Neural cell (in vitro differentiated cells): ENCODE measurements around the gene C10orf143. TPM values are rescaled to one million over a fixed set of nuclear protein-coding genes. Genes with fewer than 3 reads are reported as not detected.

Source experiments
- H2AFZ ChIP-seq: fragments of 200-600, 300-800 bp; sonication (generic), shearing (Covaris generic); 2 replicates; pipeline ENCODE4 v1.6.0; 2014; ENCODE audit warnings: low read depth, mild to moderate bottlenecking, antibody characterized with exemption, low read length, moderate library complexity
- H3F3A ChIP-seq: fragments of 200-600 bp; shearing (Covaris generic); 2 replicates; pipeline ENCODE4 v1.6.1; 2016; ENCODE audit warnings: mild to moderate bottlenecking, moderate library complexity, mixed read lengths, antibody characterized with exemption, low read length; ENCODE audit not compliant: insufficient read depth, poor library complexity, severe bottlenecking
- H3K27ac ChIP-seq: fragments of 200-600, 300-800 bp; sonication (generic), shearing (Covaris generic); 2 replicates; pipeline ENCODE4 v1.5.1; 2014; ENCODE audit warnings: mild to moderate bottlenecking, low read length, moderate library complexity
- H3K27me3 ChIP-seq: fragments of 300-800, 200-600 bp; sonication (generic), shearing (Covaris generic); 2 replicates; pipeline ENCODE4 v1.6.0; 2014; ENCODE audit warnings: mild to moderate bottlenecking, low read depth, low read length, moderate library complexity; ENCODE audit not compliant: insufficient read depth
- H3K36me3 ChIP-seq: fragments of 300-800, 200-600 bp; sonication (generic), shearing (Covaris generic); 2 replicates; pipeline ENCODE4 v1.5.1; 2014; ENCODE audit warnings: mild to moderate bottlenecking, antibody characterized with exemption, low read length, moderate library complexity; ENCODE audit not compliant: insufficient read depth
- H3K4me2 ChIP-seq: fragments of 300-800, 200-600 bp; sonication (generic), shearing (Covaris generic); 2 replicates; pipeline ENCODE4 v1.6.0; 2014; ENCODE audit warnings: mild to moderate bottlenecking, low read length
- H3K4me3 ChIP-seq: fragments of 300-800, 200-600 bp; sonication (generic), shearing (Covaris generic); 2 replicates; pipeline ENCODE4 v1.5.1; 2014; ENCODE audit warnings: mild to moderate bottlenecking, low read length, moderate library complexity
- H3K79me2 ChIP-seq: fragments of 200-600 bp; shearing (Covaris generic); replicated peaks from 2 replicates; pipeline ENCODE4 v1.6.0; 2014; ENCODE audit warnings: mild to moderate bottlenecking, low read length, moderate library complexity; ENCODE audit not compliant: insufficient read depth
- H3K9ac ChIP-seq: fragments of 300-800, 200-600 bp; sonication (generic), shearing (Covaris generic); 2 replicates; pipeline ENCODE4 v1.6.1; 2016; ENCODE audit warnings: mild to moderate bottlenecking, low read length, mixed read lengths
- H3K9me2 ChIP-seq: fragments of 200-600 bp; shearing (Covaris generic); 2 replicates; pipeline ENCODE4 v1.6.1; 2016; ENCODE audit warnings: mild to moderate bottlenecking, low read length, mixed read lengths; ENCODE audit not compliant: insufficient read depth
- H3K9me3 ChIP-seq: fragments of 200-600, 300-800 bp; sonication (generic), shearing (Covaris generic); 2 replicates; pipeline ENCODE4 v1.6.1; 2016; ENCODE audit warnings: mild to moderate bottlenecking, mixed run types, low read length, moderate library complexity, mixed read lengths
- H4K20me1 ChIP-seq: fragments of 200-600 bp; shearing (Covaris generic); 2 replicates; pipeline ENCODE4 v1.6.1; 2016; ENCODE audit warnings: mild to moderate bottlenecking, mixed run types; ENCODE audit not compliant: insufficient read depth
- CTCF ChIP-seq: fragments of 450-650 bp; IDR thresholded peaks from 2 replicates; pipeline ENCODE4 v1.5.1; 2014; ENCODE audit warnings: antibody characterized with exemption, mild to moderate bottlenecking, moderate library complexity; ENCODE audit not compliant: poor library complexity, severe bottlenecking
- EP300 ChIP-seq: fragments of 450-650 bp; conservative IDR thresholded peaks from 2 replicates; pipeline ENCODE4 v1.6.1; 2014; ENCODE audit warnings: antibody characterized with exemption, mild to moderate bottlenecking, moderate library complexity; ENCODE audit not compliant: poor library complexity, severe bottlenecking
- EZH2 ChIP-seq: fragments of 200-600, 300-800 bp; shearing (Covaris generic), sonication (generic); IDR thresholded peaks from 2 replicates; pipeline ENCODE4 v1.6.1; 2014; ENCODE audit warnings: antibody characterized with exemption, low read length, borderline replicate concordance, mild to moderate bottlenecking; ENCODE audit not compliant: insufficient read depth, poor library complexity, severe bottlenecking
- MXI1 ChIP-seq: fragments of 450-650 bp; conservative IDR thresholded peaks from 2 replicates; pipeline ENCODE4 v1.6.1; 2014; ENCODE audit warnings: antibody characterized with exemption, mild to moderate bottlenecking; ENCODE audit not compliant: poor library complexity, severe bottlenecking
- POLR2AphosphoS5 ChIP-seq: IDR thresholded peaks from 2 replicates; pipeline ENCODE4 v1.6.1; 2012
- RAD21 ChIP-seq: fragments of 450-650 bp; conservative IDR thresholded peaks from 2 replicates; pipeline ENCODE4 v1.6.1; 2014; ENCODE audit warnings: antibody characterized with exemption, mild to moderate bottlenecking, moderate library complexity
- SMC3 ChIP-seq: fragments of 450-650 bp; conservative IDR thresholded peaks from 2 replicates; pipeline ENCODE4 v1.6.1; 2014; ENCODE audit warnings: antibody characterized with exemption, mild to moderate bottlenecking, moderate library complexity; ENCODE audit not compliant: poor library complexity
- TAF1 ChIP-seq: IDR thresholded peaks from 2 replicates; pipeline ENCODE4 v1.6.1; 2012; ENCODE audit warnings: low read depth
- polyA plus RNA-seq: library from polyadenylated mRNA; depleted of rRNA; stranded (reverse); fragments of >200 nt; gene quantifications from 2 replicates; pipeline ENCODE4 v1.2.3, GENCODE V29; 2014
- TF ChIP-seq, protein P1 (sequence below): IDR thresholded peaks from 2 replicates; pipeline ENCODE4 v1.6.1; 2012; ENCODE audit warnings: borderline replicate concordance

The C10orf143 gene
- polyA plus RNA-seq, 1 donor from 2014 or later: 1.4 TPM

GRCh38 chr10:130054021-130054420 lies 56.6 kb downstream of the C10orf143 start:
- no peak overlapping the region for H3K4me3 ChIP-seq
- H3K9ac ChIP-seq: no peak overlapping the region
- no peaks in the 10 kb centered on the region for H3K27me3 ChIP-seq
- no peak overlapping the region for H3K4me2 ChIP-seq
- no peaks in the 10 kb centered on the region for H3F3A ChIP-seq
- no peak overlapping the region for H2AFZ ChIP-seq
- H3K79me2 ChIP-seq: no peaks in the 10 kb centered on the region
- no peaks in the 10 kb centered on the region for H3K36me3 ChIP-seq
- H4K20me1 ChIP-seq: no peaks in the 10 kb centered on the region
- TF ChIP-seq SMC3 (no peak), CTCF (no peak), TAF1 (no peak), MXI1 (no peak), POLR2AphosphoS5 (no peak), RAD21 (no peak)
- no peak overlapping the region for H3K27ac ChIP-seq
- no peaks in the 10 kb centered on the region for H3K9me2 ChIP-seq
- peaks cover 6% of the 10 kb centered on the region for H3K9me3 ChIP-seq

DNA sequence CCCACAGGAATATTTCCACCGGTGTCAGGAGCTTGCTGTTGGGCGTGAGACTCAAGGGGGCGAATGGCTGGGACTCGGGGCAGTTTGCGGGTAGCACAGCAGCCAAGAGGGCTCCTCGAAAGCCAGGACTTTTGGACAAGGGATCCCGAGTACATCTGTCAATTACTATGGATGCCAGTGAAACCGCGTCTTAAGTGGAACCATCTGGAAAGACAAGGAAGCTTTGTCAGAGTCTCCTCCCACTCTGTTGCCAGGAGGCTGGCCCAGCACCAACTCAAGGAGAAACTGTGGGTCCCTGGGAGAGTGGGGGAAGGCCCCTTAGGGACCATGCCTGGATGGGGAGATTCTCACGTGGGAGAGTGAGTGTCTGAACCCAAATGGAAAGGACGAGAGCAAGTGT lies 57.1 kb downstream of the C10orf143 start:
- H3K27ac ChIP-seq: no peak overlapping the region
- no peaks in the 10 kb centered on the region for H3K27me3 ChIP-seq
- no peak overlapping the region for H2AFZ ChIP-seq
- H3K79me2 ChIP-seq: no peaks in the 10 kb centered on the region
- H3K9ac ChIP-seq: no peak overlapping the region
- H3K9me2 ChIP-seq: no peaks in the 10 kb centered on the region
- H4K20me1 ChIP-seq: no peaks in the 10 kb centered on the region
- H3F3A ChIP-seq: no peaks in the 10 kb centered on the region
- TF ChIP-seq EZH2: no peak
- no peak for TF ChIP-seq CTCF
- TF ChIP-seq RAD21: no peak
- no peak for TF ChIP-seq SMC3
- no peak for TF ChIP-seq TAF1
- TF ChIP-seq EP300: no peak
- TF ChIP-seq POLR2AphosphoS5: no peak
- TF ChIP-seq MXI1: no peak
- TF ChIP-seq, protein P1, sequence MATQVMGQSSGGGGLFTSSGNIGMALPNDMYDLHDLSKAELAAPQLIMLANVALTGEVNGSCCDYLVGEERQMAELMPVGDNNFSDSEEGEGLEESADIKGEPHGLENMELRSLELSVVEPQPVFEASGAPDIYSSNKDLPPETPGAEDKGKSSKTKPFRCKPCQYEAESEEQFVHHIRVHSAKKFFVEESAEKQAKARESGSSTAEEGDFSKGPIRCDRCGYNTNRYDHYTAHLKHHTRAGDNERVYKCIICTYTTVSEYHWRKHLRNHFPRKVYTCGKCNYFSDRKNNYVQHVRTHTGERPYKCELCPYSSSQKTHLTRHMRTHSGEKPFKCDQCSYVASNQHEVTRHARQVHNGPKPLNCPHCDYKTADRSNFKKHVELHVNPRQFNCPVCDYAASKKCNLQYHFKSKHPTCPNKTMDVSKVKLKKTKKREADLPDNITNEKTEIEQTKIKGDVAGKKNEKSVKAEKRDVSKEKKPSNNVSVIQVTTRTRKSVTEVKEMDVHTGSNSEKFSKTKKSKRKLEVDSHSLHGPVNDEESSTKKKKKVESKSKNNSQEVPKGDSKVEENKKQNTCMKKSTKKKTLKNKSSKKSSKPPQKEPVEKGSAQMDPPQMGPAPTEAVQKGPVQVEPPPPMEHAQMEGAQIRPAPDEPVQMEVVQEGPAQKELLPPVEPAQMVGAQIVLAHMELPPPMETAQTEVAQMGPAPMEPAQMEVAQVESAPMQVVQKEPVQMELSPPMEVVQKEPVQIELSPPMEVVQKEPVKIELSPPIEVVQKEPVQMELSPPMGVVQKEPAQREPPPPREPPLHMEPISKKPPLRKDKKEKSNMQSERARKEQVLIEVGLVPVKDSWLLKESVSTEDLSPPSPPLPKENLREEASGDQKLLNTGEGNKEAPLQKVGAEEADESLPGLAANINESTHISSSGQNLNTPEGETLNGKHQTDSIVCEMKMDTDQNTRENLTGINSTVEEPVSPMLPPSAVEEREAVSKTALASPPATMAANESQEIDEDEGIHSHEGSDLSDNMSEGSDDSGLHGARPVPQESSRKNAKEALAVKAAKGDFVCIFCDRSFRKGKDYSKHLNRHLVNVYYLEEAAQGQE: no peak
- H3K4me3 ChIP-seq: no peak overlapping the region
- peaks cover 6% of the 10 kb centered on the region for H3K9me3 ChIP-seq
- H3K36me3 ChIP-seq: no peaks in the 10 kb centered on the region
- H3K4me2 ChIP-seq: no peak overlapping the region
